Testis (tissue), 2 donors: ENCODE results near the gene PLXDC1.

Source experiments
- CTCF ChIP-seq, 3 experiments: fragments of 450-650 bp in 2 of 3; fragments of 200-600 bp in 1 of 3; sonication (generic) in 1 of 3; IDR thresholded peaks; one replicate each; pipeline ENCODE4 v1.5.1; 2016 to 2019; ENCODE audit warnings: antibody characterized with exemption in 3 of 3, mild to moderate bottlenecking in 2 of 3, moderate library complexity in 1 of 3
- POLR2A ChIP-seq: fragments of 450-650 bp; IDR thresholded peaks from one replicate; pipeline ENCODE4 v1.6.1; 2017; ENCODE audit warnings: antibody characterized with exemption, mild to moderate bottlenecking, moderate library complexity

DNA sequence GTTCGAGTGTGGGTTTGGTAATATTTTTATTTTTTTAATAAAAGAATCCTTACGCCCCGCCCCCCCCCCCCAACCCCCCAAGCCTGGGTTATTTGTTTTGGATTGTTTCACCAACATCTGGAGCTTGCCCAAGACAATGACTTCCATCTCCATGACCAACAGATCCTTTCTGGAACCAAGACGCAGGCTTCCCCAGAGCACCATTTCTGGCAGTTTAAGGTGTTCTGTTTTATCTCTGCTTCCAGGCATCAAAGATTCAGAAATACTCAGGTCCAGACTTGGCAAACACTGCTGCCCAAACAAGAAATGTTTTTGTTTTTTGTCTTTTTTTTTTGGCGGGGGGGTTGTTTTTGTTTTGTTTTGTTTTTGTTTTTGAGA is 56.1 kb downstream of the PLXDC1 start:
- TF ChIP-seq POLR2A, result no peak
- no peak for TF ChIP-seq CTCF (IDR thresholded peaks at IDR 0.05)
